SU-DHL-6 (cell line): Measurements from ENCODE around the gene KDM2A.

Source experiments
- H2AFZ ChIP-seq: fragments of 200-600 bp; sonication (generic); 2 replicates; pipeline ENCODE4 v1.6.1; 2014; ENCODE audit warnings: low read depth, mild to moderate bottlenecking, moderate library complexity, mixed read lengths, antibody characterized with exemption, low read length; ENCODE audit not compliant: severe bottlenecking
- H3F3A ChIP-seq: fragments of 200-600 bp; shearing (Covaris generic); 2 replicates; pipeline ENCODE4 v1.6.0; 2016; ENCODE audit warnings: antibody characterized with exemption, mild to moderate bottlenecking; ENCODE audit not compliant: insufficient read depth
- H3K27ac ChIP-seq: fragments of 200-600 bp; sonication (generic); 2 replicates; pipeline ENCODE4 v1.5.1; 2016; ENCODE audit warnings: low read depth, mild to moderate bottlenecking, low read length, moderate library complexity, mixed read lengths
- H3K27me3 ChIP-seq: fragments of 200-600 bp; sonication (generic), shearing (Covaris generic); 2 replicates; pipeline ENCODE4 v1.6.0; 2014; ENCODE audit warnings: mild to moderate bottlenecking, low read length
- H3K36me3 ChIP-seq: fragments of 200-600 bp; sonication (generic); 2 replicates; pipeline ENCODE4 v1.6.1; 2014; ENCODE audit warnings: mild to moderate bottlenecking, low read length, mixed read lengths
- H3K4me2 ChIP-seq: fragments of 300-600, 200-600 bp; shearing (Covaris generic), sonication (generic); 2 replicates; pipeline ENCODE4 v1.6.0; 2014; ENCODE audit warnings: low read length, low read depth, mild to moderate bottlenecking; ENCODE audit not compliant: poor library complexity, severe bottlenecking
- H3K4me3 ChIP-seq: fragments of 200-600 bp; sonication (generic); 2 replicates; pipeline ENCODE4 v1.5.1; 2014; ENCODE audit warnings: antibody characterized with exemption, low read length, mild to moderate bottlenecking, mixed read lengths; ENCODE audit not compliant: insufficient read depth, poor library complexity, severe bottlenecking
- H3K79me2 ChIP-seq: fragments of 200-600 bp; sonication (generic); 2 replicates; pipeline ENCODE4 v1.6.1; 2014; ENCODE audit warnings: mild to moderate bottlenecking, low read length, moderate library complexity; ENCODE audit not compliant: insufficient read depth
- H3K9ac ChIP-seq: fragments of 200-600 bp; sonication (generic); 2 replicates; pipeline ENCODE4 v1.7.0; 2014; ENCODE audit warnings: mild to moderate bottlenecking, low read length
- H3K9me2 ChIP-seq: fragments of 200-600 bp; sonication (generic); replicated peaks from 2 replicates; pipeline ENCODE4 v1.6.1; 2014; ENCODE audit warnings: low read length; ENCODE audit not compliant: insufficient read depth
- H3K9me3 ChIP-seq: fragments of 200-600 bp; sonication (generic); 2 replicates; pipeline ENCODE4 v1.6.1; 2014; ENCODE audit warnings: low read length, mixed read lengths; ENCODE audit not compliant: insufficient read depth
- H4K20me1 ChIP-seq: fragments of 200-600 bp; sonication (generic); 2 replicates; pipeline ENCODE4 v1.6.1; 2014; ENCODE audit warnings: low read depth, mild to moderate bottlenecking, antibody characterized with exemption, low read length, moderate library complexity, mixed read lengths
- CTCF ChIP-seq: fragments of 200-600 bp; sonication (generic); IDR thresholded peaks from one replicate; pipeline ENCODE4 v1.5.1; 2017; ENCODE audit warnings: antibody characterized with exemption, mild to moderate bottlenecking, low read length, moderate library complexity; ENCODE audit not compliant: insufficient read depth, poor library complexity, severe bottlenecking
- EZH2phosphoT487 ChIP-seq: fragments of 200-600 bp; sonication (generic), shearing (Covaris generic); conservative IDR thresholded peaks from 2 replicates; pipeline ENCODE4 v1.6.1; 2018; ENCODE audit warnings: mild to moderate bottlenecking, antibody characterized with exemption, low read length, moderate library complexity, mixed read lengths

Gene KDM2A

GRCh38 chr11:67240576-67241389 lies 121.7 kb downstream of the KDM2A start:
- H3K4me2 ChIP-seq = peak overlapping the region; percentile 77
- H3K9me3 ChIP-seq = no peaks in the 10 kb centered on the region
- peak overlapping the region; percentile 78 for H3K9ac ChIP-seq
- peaks cover 10% of the 10 kb centered on the region for H3K36me3 ChIP-seq
- H4K20me1 ChIP-seq = no peaks in the 10 kb centered on the region
- no peaks in the 10 kb centered on the region for H3K9me2 ChIP-seq
- H3K79me2 ChIP-seq = peaks cover 44% of the 10 kb centered on the region
- no peaks in the 10 kb centered on the region for H3K27me3 ChIP-seq
- peak overlapping the region; percentile 71 for H3K27ac ChIP-seq
- peak overlapping the region; percentile 70 for H3K4me3 ChIP-seq
- H2AFZ ChIP-seq = no peak overlapping the region
- TF ChIP-seq EZH2phosphoT487 = no peak
- no peak for TF ChIP-seq CTCF
- peaks cover 23% of the 10 kb centered on the region for H3F3A ChIP-seq

GRCh38 chr11:67242548-67242947 lies 123.5 kb downstream of the KDM2A start:
- peak overlapping the region; percentile 77 for H3K4me2 ChIP-seq
- no peaks in the 10 kb centered on the region for H4K20me1 ChIP-seq
- peaks cover 44% of the 10 kb centered on the region for H3K79me2 ChIP-seq

GRCh38 chr11:67243051-67243450 lies 124.0 kb downstream of the KDM2A start:
- Histone ChIP-seq H3K9me3 (no peaks in the 10 kb centered on the region), H3K27me3 (no peaks in the 10 kb centered on the region), H3K36me3 (peaks cover 27% of the 10 kb centered on the region), H3F3A (peaks cover 20% of the 10 kb centered on the region), H3K4me2 (no peak overlapping the region), H2AFZ (no peak overlapping the region), H3K4me3 (no peak overlapping the region), H3K9me2 (no peaks in the 10 kb centered on the region), H3K27ac (no peak overlapping the region), H3K9ac (no peak overlapping the region), H4K20me1 (no peaks in the 10 kb centered on the region), H3K79me2 (peaks cover 44% of the 10 kb centered on the region)
- TF ChIP-seq EZH2phosphoT487 = no peak

More at GRCh38 chr11:67242548-67242947, 123.5 kb downstream of the KDM2A start:
- H3K9me3 ChIP-seq = no peaks in the 10 kb centered on the region
- no peaks in the 10 kb centered on the region for H3K27me3 ChIP-seq
- H3K4me3 ChIP-seq = no peak overlapping the region
- H3F3A ChIP-seq = peaks cover 23% of the 10 kb centered on the region
- TF ChIP-seq CTCF (no peak), EZH2phosphoT487 (no peak)
- no peaks in the 10 kb centered on the region for H3K9me2 ChIP-seq
- H3K27ac ChIP-seq = no peak overlapping the region
- H3K36me3 ChIP-seq = peaks cover 23% of the 10 kb centered on the region
- H2AFZ ChIP-seq = no peak overlapping the region
- peak overlapping the region; percentile 26; the same call in 1 of the 2 replicates for H3K9ac ChIP-seq

- Histone ChIP-seq H3K27ac (no peak overlapping the region), H3F3A (0 out of 2 replicates have a peak, but pooled peaks cover 5% of the 10 kb centered on the region), H3K9me3 (no peaks in the 10 kb centered on the region), H4K20me1 (no peaks in the 10 kb centered on the region), H3K4me3 (no peak overlapping the region), H3K4me2 (no peak overlapping the region), H3K36me3 (peaks cover 38% of the 10 kb centered on the region), H2AFZ (no peak overlapping the region), H3K27me3 (no peaks in the 10 kb centered on the region), H3K9ac (no peak overlapping the region), H3K79me2 (peaks cover 44% of the 10 kb centered on the region), H3K9me2 (no peaks in the 10 kb centered on the region)
- TF ChIP-seq CTCF (no peak), EZH2phosphoT487 (no peak)
These were observed 126.0 kb downstream of the KDM2A start for GRCh38 chr11:67245046-67245445.
